Diencephalon (tissue), 1 donor: Measurements from ENCODE around the gene UGGT1. TPM values are rescaled to one million over a fixed set of nuclear protein-coding genes. Genes with fewer than 3 reads are reported as not detected.

Experiments
- small RNA-seq: library from RNA; depleted of rRNA; stranded (forward); fragments of <200 nt; gene quantifications from one replicate; pipeline ENCODE3, GENCODE V24; 2014
- total RNA-seq: library from RNA; depleted of rRNA; stranded (reverse); fragments of >200 nt; gene quantifications from one replicate; pipeline ENCODE4 v1.2.3, GENCODE V29; 2014

Gene UGGT1
- total RNA-seq: 46.8 TPM

DNA sequence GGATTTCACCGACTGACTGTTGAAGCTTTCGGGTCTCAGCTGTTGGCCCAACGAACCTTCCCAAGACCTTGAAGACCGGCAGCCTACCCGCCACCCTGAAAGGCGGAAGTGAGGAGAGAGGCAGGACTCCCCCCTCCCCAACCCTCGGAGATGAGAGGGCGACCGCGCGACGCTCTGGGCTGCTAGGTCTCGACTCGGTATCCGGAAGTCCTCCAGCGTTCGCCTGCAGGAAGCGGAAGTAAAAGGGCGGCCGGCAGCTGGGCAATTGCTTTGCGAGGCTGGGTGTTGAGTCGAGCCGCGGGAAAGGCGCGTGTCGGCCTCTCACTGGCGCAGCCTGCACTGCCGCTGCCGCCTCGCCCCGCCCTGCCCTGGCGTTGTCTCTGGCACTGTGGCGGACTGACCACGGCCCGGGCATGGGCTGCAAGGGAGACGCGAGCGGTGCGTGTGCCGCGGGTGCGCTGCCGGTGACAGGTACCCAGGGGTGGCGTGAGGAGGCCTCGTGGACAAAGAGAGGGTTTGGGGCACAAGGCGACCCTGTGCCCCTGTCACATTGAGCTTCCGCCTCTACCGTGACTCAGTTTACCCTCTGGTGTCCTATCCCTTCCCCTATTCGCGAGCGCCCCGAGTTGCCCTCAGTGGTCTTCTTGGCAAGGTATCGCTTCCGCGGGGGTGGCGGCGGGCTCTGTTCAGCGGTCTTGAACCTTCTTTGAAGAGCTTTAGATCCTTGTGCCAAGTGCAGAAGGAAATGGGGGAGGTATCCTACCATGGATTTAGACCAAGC, at the start of gene UGGT1:
TSS of gene UGGT1 (plus strand) at position 256 of the 781 bp plus-strand sequence. CDS start at position 414, 158 bp downstream.

Small RNAs within 50 kb of the gene (small RNA-seq; reads per million reads assigned to genes)
- gene AC108059.2: not detected
- gene AC108059.3: not detected
- gene DYNLT3P2: not detected
- not detected for gene RF00019

Other genes starting within 250 kb of the UGGT1 start
- gene POLR2D, start 233.0 kb upstream of the UGGT1 start, total RNA-seq: 43.6 TPM
- 14.3 TPM for gene AMMECR1L, start 205.2 kb upstream of the UGGT1 start, total RNA-seq
- gene SAP130, start 63.1 kb upstream of the UGGT1 start, total RNA-seq: 8.8 TPM
- 54.0 TPM for gene HS6ST1, start 227.7 kb downstream of the UGGT1 start, total RNA-seq